BLaER1 treated with 17β-estradiol and CSF1 and Interleukin-3, amounts not matched to agents 10 nM and 100 nM (cell line): ENCODE data around the gene SRSF4.

ENCODE experiments used
- H3K27ac ChIP-seq, 11 experiments: shearing (Covaris generic); formaldehyde crosslinking; 2 replicates each; pipeline ENCODE4 v1.8.1; 2022
- H3K27me3 ChIP-seq, 11 experiments: shearing (Covaris generic); formaldehyde crosslinking; 2 replicates each; pipeline ENCODE4 v1.8.1; 2022
- H3K36me3 ChIP-seq, 11 experiments: shearing (Covaris generic); formaldehyde crosslinking; 2 replicates each; pipeline ENCODE4 v1.8.1; 2022
- H3K4me1 ChIP-seq, 10 experiments: shearing (Covaris generic); formaldehyde crosslinking; 2 replicates each; pipeline ENCODE4 v1.8.1; 2022
- H3K4me2 ChIP-seq, 11 experiments: shearing (Covaris generic); formaldehyde crosslinking; 2 replicates each; pipeline ENCODE4 v1.8.1; 2022
- H3K4me3 ChIP-seq, 10 experiments: shearing (Covaris generic); formaldehyde crosslinking; 2 replicates each; pipeline ENCODE4 v1.8.1; 2022
- H3K9ac ChIP-seq, 11 experiments: shearing (Covaris generic); formaldehyde crosslinking; 2 replicates each; pipeline ENCODE4 v1.8.1; 2022
- H3K9me3 ChIP-seq, 11 experiments: shearing (Covaris generic); formaldehyde crosslinking; replicated peaks in 1 of 11; 2 replicates each; pipeline ENCODE4 v1.8.1; 2022
- H4K20me1 ChIP-seq, 11 experiments: shearing (Covaris generic); formaldehyde crosslinking; 2 replicates each; pipeline ENCODE4 v1.8.1; 2022
- Cebpa-rat ChIP-seq, 11 experiments: shearing (Covaris generic); IDR thresholded peaks; 2 replicates each; pipeline ENCODE4 v1.8.1; 2022

SRSF4 gene

DNA sequence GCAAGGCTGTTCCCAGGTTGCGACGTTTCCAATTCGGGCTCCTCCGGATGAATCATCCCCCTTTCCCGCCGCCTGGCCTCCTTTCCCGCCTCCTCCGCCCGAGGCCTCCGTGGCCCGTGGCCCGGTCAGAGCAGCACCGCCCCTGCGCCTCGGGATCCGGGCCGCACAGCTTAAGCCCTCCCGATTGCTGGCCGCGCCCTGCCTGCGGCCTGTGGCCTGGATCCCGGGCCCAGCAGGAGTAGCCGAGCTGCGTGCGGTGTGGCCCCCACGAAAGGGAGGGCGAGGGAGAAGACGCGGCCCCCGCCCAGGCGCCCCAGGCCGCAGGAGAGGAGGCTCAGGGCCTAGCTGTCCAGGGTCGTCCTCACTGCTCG, 59.0 kb downstream of the SRSF4 start:
- H3K4me2 ChIP-seq: peak overlapping the region in 5 of 11 experiments; percentile 60 to 87 (median 69); a peak in 5 of 22 replicates
- no peak overlapping the region for H3K9ac ChIP-seq

DNA sequence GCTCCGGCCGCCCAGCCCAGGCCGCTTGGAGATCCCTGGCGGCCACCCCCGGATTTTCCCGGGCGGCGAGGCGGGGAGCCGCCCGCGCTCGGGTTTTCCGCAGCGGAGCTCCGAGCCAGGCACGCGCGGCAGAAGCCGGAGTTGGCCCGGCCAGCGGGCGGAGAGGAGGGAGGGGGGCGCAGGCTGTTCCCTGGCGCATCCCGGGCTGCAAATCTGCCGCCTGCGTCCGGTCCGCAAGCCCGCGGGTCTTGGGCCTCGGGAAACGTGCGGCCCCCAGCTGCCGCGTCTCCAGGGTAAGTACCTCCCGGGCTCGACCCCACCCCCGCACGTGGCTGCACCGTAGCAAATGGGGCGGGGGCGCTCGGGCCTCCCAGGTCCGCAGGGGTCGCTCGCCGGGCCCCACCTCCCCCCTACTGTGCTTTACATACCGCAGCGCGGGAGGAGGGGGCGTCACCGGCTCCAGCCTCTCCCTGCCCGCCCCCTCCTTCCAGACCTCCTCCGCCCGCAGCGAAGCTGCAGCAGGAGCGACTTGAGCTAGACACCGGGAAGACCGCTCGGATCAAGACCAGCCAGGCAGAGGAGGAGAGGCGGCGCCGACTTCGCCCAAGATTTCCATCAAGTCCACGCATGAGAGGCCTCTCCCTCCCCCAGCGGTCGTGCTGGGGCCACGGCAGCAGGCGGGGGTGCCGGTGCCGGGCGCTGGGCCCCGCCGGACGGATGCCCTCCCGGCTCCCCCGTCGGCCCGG, 59.6 kb downstream of the SRSF4 start:
- Histone ChIP-seq H3K9me3 (no peaks in the 10 kb centered on the region), H3K27ac (no peak overlapping the region), H4K20me1 (peaks cover 0 to 68% (median 46%) of the 10 kb centered on the region in 11 experiments; a peak in 19 of 22 replicates), H3K36me3 (peaks cover 16 to 24% (median 21%) of the 10 kb centered on the region in 11 experiments; a peak in 20 of 22 replicates), H3K4me2 (peak overlapping the region; percentile 38 to 87 (median 59)), H3K4me3 (peak overlapping the region in 7 of 10 experiments; percentile 10 to 46 (median 35); a peak in 11 of 20 replicates), H3K27me3 (peaks cover 67 to 79% (median 70%) of the 10 kb centered on the region in 11 experiments), H3K4me1 (peaks cover 17 to 31% (median 27%) of the 10 kb centered on the region in 10 experiments; a peak in 19 of 20 replicates), H3K9ac (peak overlapping the region in 1 of 11 experiments; percentile 53; a peak in 1 of 22 replicates)
- no peak for TF ChIP-seq Cebpa-rat (IDR thresholded peaks at IDR 0.05)

More for the DNA sequence above, 59.0 kb downstream of the SRSF4 start:
- Histone ChIP-seq H3K27ac (no peak overlapping the region), H3K4me1 (peaks cover 17 to 31% (median 27%) of the 10 kb centered on the region in 10 experiments; a peak in 19 of 20 replicates), H3K4me3 (no peak overlapping the region), H4K20me1 (peaks cover 0 to 68% (median 46%) of the 10 kb centered on the region in 11 experiments; a peak in 19 of 22 replicates), H3K9me3 (no peaks in the 10 kb centered on the region), H3K36me3 (peaks cover 13 to 19% (median 15%) of the 10 kb centered on the region in 11 experiments; a peak in 20 of 22 replicates), H3K27me3 (peaks cover 67 to 84% (median 76%) of the 10 kb centered on the region in 11 experiments)
- no peak for TF ChIP-seq Cebpa-rat (IDR thresholded peaks at IDR 0.05)

GRCh38 chr1:29121516-29121935, 60.2 kb downstream of the SRSF4 start:
- peak overlapping the region; percentile 38 to 73 (median 59) for H3K4me2 ChIP-seq
- no peaks in the 10 kb centered on the region for H3K9me3 ChIP-seq
- peak overlapping the region in 7 of 10 experiments; percentile 10 to 46 (median 35); a peak in 12 of 20 replicates for H3K4me3 ChIP-seq
- peaks cover 0 to 68% (median 46%) of the 10 kb centered on the region in 11 experiments; a peak in 19 of 22 replicates for H4K20me1 ChIP-seq
- H3K27me3 ChIP-seq: peaks cover 67 to 75% (median 69%) of the 10 kb centered on the region in 11 experiments
- H3K9ac ChIP-seq: peak overlapping the region in 1 of 11 experiments; percentile 53; a peak in 1 of 22 replicates
- no peak overlapping the region for H3K27ac ChIP-seq
- H3K4me1 ChIP-seq: peaks cover 17 to 31% (median 27%) of the 10 kb centered on the region in 10 experiments; a peak in 19 of 20 replicates
- no peak for TF ChIP-seq Cebpa-rat (IDR thresholded peaks at IDR 0.05)
- H3K36me3 ChIP-seq: peaks cover 17 to 29% (median 26%) of the 10 kb centered on the region in 11 experiments; a peak in 21 of 22 replicates

DNA sequence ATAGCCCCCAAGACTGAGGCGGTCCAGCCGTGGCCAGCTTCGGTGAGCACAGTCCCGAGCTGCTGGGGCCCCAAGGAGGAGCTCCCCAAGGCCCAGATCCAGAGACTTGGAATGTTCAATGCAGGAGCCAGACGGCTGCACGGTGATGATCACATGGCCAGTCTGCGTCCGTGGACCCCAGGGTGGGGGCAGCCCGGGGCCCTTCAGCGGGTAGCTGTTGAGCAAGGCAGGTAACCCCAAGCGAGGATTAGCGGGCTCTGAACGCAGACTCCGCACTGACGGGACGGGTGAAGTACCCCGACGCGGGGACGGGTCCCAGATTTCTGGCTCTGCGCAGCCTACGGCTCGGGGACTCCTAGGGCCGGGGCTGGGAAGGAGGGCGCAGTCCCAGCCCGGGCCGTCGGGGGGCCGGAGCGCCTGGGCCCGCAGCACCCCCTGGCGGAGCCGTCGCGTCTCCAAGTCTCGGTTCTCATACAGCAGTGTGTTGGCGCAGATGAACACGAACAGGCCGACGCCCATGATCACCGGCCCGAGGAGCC, 60.7 kb downstream of the SRSF4 start:
- peaks cover 22 to 33% (median 31%) of the 10 kb centered on the region in 11 experiments for H3K36me3 ChIP-seq
- peaks cover 0 to 68% (median 46%) of the 10 kb centered on the region in 11 experiments; a peak in 19 of 22 replicates for H4K20me1 ChIP-seq
- H3K9me3 ChIP-seq: no peaks in the 10 kb centered on the region
- TF ChIP-seq Cebpa-rat (IDR thresholded peaks at IDR 0.05): no peak
- peaks cover 61 to 70% (median 64%) of the 10 kb centered on the region in 11 experiments for H3K27me3 ChIP-seq
- H3K27ac ChIP-seq: no peak overlapping the region
- H3K4me1 ChIP-seq: peaks cover 17 to 31% (median 27%) of the 10 kb centered on the region in 10 experiments; a peak in 19 of 20 replicates
- H3K4me2 ChIP-seq: peak overlapping the region; percentile 38 to 73 (median 59); a peak in 20 of 22 replicates
- peak overlapping the region in 4 of 10 experiments; percentile 35 to 46 (median 41); a peak in 7 of 20 replicates for H3K4me3 ChIP-seq
- H3K9ac ChIP-seq: peak overlapping the region in 1 of 11 experiments; percentile 53; a peak in 1 of 22 replicates

DNA sequence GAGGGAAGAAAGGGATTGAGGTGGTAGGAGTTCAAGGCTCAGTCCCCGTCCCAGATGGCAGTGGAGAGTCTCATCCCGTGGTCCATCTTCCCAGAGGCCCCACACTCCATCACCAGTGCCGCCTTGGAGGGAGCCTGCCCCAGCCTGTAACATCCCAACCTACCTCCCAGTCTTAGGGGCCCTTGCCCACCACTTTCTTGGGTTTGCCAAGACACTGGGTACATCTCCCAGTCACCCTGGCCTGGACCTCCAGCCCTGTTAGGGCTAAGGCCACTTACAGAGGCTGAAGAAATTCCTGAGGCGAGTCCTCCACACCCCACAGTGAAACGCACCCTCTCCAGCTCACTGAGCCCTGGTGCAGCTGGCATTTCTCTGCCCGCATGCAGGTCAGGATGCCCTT, 61.3 kb downstream of the SRSF4 start:
- no peak for TF ChIP-seq Cebpa-rat (IDR thresholded peaks at IDR 0.05)
- no peak overlapping the region for H3K27ac ChIP-seq
- H3K36me3 ChIP-seq: peaks cover 28 to 39% (median 38%) of the 10 kb centered on the region in 11 experiments
- H3K9ac ChIP-seq: no peak overlapping the region
- H4K20me1 ChIP-seq: peaks cover 0 to 61% (median 45%) of the 10 kb centered on the region in 11 experiments; a peak in 19 of 22 replicates
- no peak overlapping the region for H3K4me2 ChIP-seq
- H3K9me3 ChIP-seq: no peaks in the 10 kb centered on the region
- no peak overlapping the region for H3K4me3 ChIP-seq
- peaks cover 17 to 31% (median 27%) of the 10 kb centered on the region in 10 experiments; a peak in 19 of 20 replicates for H3K4me1 ChIP-seq
- H3K27me3 ChIP-seq: peaks cover 55 to 63% (median 57%) of the 10 kb centered on the region in 11 experiments

- Histone ChIP-seq H3K36me3 (peaks cover 29 to 49% (median 45%) of the 10 kb centered on the region in 11 experiments), H3K27me3 (peaks cover 44 to 53% (median 47%) of the 10 kb centered on the region in 11 experiments)
Observed at GRCh38 chr1:29119121-29119929, 62.4 kb downstream of the SRSF4 start.

GRCh38 chr1:29117381-29117780, 64.3 kb downstream of the SRSF4 start:
- Histone ChIP-seq H3K4me2 (no peak overlapping the region), H3K36me3 (peaks cover 41 to 68% (median 60%) of the 10 kb centered on the region in 11 experiments), H4K20me1 (peaks cover 0 to 38% (median 28%) of the 10 kb centered on the region in 11 experiments; a peak in 19 of 22 replicates), H3K4me1 (peaks cover 9 to 13% (median 11%) of the 10 kb centered on the region in 10 experiments; a peak in 16 of 20 replicates), H3K9me3 (no peaks in the 10 kb centered on the region), H3K4me3 (no peak overlapping the region), H3K27ac (no peak overlapping the region), H3K9ac (no peak overlapping the region), H3K27me3 (peaks cover 25 to 33% (median 28%) of the 10 kb centered on the region in 11 experiments)
- TF ChIP-seq Cebpa-rat (IDR thresholded peaks at IDR 0.05): no peak

More at GRCh38 chr1:29119121-29119929, 62.4 kb downstream of the SRSF4 start:
- Histone ChIP-seq H3K9me3 (no peaks in the 10 kb centered on the region), H3K9ac (no peak overlapping the region), H3K4me1 (peaks cover 16 to 29% (median 25%) of the 10 kb centered on the region in 10 experiments; a peak in 19 of 20 replicates), H3K4me3 (no peak overlapping the region), H4K20me1 (peaks cover 0 to 55% (median 43%) of the 10 kb centered on the region in 11 experiments; a peak in 19 of 22 replicates), H3K4me2 (no peak overlapping the region), H3K27ac (no peak overlapping the region)
- TF ChIP-seq Cebpa-rat (IDR thresholded peaks at IDR 0.05): no peak

DNA sequence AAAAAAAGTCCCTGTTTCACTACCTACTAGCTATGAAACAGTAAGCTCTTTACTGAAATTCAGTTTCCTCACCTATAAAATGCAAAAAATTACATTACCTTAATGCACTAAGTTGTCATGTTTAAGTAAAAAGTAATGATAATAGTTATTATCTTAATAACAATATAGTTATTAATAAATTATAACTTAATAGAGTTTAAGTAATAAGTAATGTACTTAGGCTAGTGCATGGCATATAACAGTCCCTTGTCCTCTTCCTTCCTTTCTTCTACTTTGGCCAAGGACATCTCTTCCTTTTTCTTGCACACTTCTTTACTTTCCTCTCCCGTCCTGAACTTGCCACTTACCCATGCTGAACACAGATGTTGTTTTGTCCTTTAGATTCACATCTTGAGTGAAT, 67.0 kb downstream of the SRSF4 start:
- H3K27ac ChIP-seq: no peak overlapping the region

More for the DNA sequence above, 67.0 kb downstream of the SRSF4 start:
- no peak overlapping the region for H3K9ac ChIP-seq
- no peak overlapping the region for H3K4me2 ChIP-seq
- peaks cover 53 to 94% (median 83%) of the 10 kb centered on the region in 11 experiments for H3K36me3 ChIP-seq
- no peaks in the 10 kb centered on the region for H3K9me3 ChIP-seq
- no peak for TF ChIP-seq Cebpa-rat (IDR thresholded peaks at IDR 0.05)
- H4K20me1 ChIP-seq: peaks cover 0 to 11% (median under 1%) of the 10 kb centered on the region in 11 experiments; a peak in 5 of 22 replicates
- no peak overlapping the region for H3K4me3 ChIP-seq
- no peaks in the 10 kb centered on the region for H3K4me1 ChIP-seq
- H3K27me3 ChIP-seq: peaks cover 0 to 6% (median under 1%) of the 10 kb centered on the region in 11 experiments; a peak in 5 of 22 replicates
